ENCODE data around the gene LTB4R2. TPM values are rescaled to one million over a fixed set of nuclear protein-coding genes. Genes with fewer than 3 reads are reported as not detected.
A peak's percentile ranks its signal among the peaks of the same experiment; 100 is the strongest.

Gene LTB4R2
- polyA plus RNA-seq, 1 donor, result 2.0 TPM

DNA sequence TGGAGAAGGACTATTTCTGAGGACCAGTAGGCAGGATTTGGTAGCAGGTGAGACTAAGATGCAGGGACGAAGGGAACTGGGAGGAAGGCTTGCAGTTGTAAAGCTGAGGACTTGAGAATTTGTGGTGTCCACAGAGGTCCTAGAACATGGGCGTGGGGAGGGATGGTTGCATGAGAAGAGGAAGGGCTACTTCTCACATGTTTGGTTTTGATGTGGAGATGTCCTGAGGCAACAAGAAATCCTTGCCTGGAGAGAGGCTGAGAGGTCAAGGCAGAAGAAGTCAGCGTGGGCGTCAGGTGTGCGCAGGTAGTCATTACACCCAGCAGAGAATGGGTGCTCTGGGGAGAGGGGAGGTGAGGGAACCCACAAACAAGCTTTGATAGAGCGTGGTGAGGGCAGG lies 32.9 kb upstream of the LTB4R2 start:
- DNase-seq (ENCODE audit: low read depth), result no peak

- no peak for DNase-seq (ENCODE audit: low read depth)
These were observed 32.2 kb upstream of the LTB4R2 start for GRCh38 chr14:24277606-24278321.

DNA sequence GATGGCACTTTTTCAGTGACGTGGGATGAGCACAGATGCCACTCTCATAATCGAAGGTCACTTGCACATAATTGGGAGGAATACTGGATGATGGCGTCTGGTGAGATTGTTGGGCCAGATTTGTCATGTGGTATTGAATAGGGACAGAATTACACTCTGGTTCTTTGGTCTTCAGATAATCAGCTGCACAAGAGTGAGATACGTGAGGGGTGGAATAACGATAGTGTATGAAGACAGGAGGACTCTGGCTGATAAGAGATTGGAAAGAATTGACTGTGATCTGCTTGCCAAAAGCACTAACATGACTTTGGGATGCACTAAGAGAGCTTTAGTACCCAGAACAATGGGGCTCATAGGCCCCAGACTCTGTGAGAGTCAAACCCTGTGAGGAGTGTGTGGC lies 31.5 kb upstream of the LTB4R2 start:
- DNase-seq (ENCODE audit: low read depth), result no peak

- no peak for DNase-seq (ENCODE audit: low read depth)
These were observed 30.4 kb upstream of the LTB4R2 start for GRCh38 chr14:24279301-24280186.

GRCh38 chr14:24280797-24281460 lies 29.0 kb upstream of the LTB4R2 start:
- DNase-seq (ENCODE audit: low read depth), result no peak

- no peak for DNase-seq (ENCODE audit: low read depth)
These were observed 28.3 kb upstream of the LTB4R2 start for GRCh38 chr14:24281636-24282035.

- no peak for DNase-seq (ENCODE audit: low read depth)
These were observed 27.2 kb upstream of the LTB4R2 start for GRCh38 chr14:24282736-24283135.

DNA sequence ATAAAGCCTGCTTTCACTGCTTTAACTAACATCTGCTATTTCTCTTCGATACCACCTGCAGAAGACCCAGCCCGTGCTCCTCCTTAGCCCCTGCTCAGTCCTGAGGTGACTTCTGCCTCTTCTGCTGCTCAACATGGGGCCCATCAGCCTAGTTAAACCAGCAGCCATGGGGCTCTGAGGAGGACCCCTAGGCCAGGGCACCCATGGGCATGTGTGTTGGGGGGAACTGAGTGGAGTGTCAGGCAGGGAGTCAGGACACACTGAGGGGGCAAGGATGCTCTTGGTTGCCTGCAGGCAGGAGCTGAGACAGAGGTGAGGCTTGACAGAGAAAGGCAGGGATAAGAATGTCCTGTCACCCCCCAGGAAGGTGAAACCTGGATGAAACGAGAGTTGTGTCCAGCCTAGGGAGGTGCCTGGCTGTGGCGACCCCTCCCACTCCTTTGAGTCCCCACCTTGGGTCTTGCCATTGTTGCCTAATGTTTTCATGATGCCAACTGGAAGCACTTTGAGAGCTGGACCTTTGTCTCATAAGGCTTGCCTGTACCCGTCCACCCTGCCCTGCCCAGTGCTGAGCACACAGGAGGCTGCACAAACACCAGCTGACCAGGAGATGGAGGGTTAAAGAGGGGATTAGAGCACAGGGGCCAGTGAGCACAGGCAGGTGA lies 26.0 kb upstream of the LTB4R2 start:
- no peak for DNase-seq (ENCODE audit: low read depth)

DNA sequence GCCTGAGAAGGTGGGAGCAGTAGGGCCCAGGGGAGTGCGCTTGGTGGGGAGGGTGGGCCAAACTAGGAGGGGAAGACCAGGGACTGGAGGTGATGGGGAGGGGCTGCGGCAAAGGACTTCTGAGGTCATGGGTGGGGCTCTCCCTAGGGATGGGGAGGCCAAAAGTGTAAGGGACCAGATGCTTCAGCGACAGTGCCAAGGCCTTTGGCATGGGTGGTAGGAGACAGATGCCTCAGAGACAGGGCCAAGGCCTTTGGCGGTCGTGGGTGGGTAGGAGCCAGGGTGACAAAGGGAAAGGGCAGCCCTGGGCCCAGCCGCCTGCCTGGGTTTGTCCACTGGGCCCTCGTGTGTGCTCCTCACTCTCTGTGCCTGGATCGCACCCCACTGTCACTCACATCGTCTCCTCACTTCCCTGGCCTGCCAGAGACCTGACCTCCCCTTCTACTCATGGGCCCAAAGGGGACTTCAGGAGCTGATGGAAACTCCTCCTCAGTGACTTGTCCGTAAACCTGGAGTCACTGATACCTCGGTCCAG lies 25.4 kb upstream of the LTB4R2 start:
- DNase-seq (ENCODE audit: low read depth), result no peak

DNA sequence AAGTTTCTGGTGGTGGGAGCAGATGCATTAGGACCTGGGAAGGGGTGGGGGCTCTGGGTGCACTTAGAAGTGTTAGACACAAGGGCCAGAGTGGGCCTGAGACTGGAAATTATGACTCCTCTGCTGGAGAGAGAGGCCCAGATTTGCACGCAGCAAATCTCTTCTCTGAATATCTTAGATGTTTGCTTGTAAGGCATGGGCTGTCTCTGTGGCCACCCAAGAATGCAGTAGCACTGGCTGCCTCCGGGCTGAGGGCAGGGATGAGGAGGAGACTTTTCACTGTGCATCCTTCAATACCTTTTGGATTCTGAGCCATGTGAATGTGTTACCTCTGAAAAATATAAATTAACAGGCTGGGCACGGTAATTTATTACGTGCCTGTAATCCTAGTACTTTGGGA lies 24.6 kb upstream of the LTB4R2 start:
- DNase-seq (ENCODE audit: low read depth), result no peak

DNA sequence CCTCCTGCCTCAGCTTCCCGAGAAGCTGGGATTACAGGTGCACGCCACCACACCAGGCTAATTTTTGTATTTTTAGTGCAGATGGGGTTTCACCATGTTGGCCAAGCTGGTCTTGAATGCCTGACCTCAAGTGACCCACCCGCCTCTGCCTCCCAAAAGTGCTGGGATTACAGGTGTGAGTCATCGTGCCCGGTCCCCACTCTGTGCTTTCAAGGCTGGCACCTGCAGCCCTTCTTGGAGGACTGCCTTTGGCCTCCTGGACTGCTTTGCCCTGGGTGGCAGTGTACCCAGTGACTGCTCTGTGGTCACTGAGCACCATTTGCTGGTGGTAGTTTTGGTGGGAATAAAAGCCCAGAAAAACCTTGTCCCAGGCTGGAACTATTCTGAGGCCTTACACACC lies 22.9 kb upstream of the LTB4R2 start:
- DNase-seq (ENCODE audit: low read depth), result no peak

GRCh38 chr14:24289649-24290280 lies 20.2 kb upstream of the LTB4R2 start:
- DNase-seq (ENCODE audit: low read depth), result no peak

DNA sequence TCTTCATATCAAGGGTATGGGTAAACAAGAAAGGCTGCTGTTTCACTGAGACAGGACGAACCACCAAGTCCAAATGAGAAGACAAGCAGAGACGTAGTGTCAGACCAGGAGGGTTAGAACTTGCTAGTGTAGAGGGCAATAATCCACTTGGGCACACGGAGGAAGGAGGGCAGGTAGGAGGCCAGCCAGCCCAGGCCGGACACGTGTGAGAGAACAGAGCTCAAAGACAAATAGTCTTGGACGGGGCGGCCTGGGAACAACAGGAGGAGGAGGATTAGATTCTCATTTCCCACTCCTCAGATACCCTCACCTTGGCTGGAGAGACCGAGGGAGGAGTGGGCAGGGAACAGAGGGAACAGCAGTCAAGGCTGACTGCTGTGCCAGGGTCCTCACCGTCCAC lies 19.2 kb upstream of the LTB4R2 start:
- DNase-seq (ENCODE audit: low read depth), result no peak

DNA sequence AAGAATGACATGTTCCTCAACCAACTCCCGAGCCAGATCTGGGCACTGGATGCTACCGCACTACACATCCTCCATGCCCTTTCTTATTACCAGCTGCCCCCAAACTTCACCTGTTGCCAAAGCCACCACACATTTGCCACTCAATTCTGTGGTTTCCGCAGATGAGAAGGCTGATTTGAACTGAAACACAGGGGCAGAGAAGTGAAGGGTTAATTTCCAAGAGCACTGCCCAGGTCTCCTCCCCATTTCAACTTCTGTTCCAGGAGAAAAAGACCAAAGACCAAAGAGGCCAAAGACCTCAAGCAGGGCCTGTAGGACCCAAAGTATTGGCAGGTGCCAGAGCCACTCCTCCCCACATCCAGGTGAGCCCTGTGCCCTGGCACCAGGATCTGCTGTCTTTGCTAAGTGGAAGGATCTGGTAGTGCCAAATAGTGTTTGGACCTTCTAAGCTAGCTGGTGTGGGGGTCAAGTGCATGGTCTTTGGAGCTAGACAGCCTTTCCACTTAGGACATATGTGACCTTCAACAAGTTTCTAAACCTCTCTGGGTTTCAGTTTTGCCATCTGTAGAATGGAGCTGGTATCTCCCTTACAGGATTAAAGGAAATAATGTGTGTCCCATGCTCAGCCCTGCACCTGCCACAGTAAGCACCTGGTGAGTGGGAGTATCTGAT lies 18.4 kb upstream of the LTB4R2 start:
- DNase-seq (ENCODE audit: low read depth), result no peak

- DNase-seq (ENCODE audit: low read depth), result no peak
These were observed 17.7 kb upstream of the LTB4R2 start for GRCh38 chr14:24292118-24292807.

DNA sequence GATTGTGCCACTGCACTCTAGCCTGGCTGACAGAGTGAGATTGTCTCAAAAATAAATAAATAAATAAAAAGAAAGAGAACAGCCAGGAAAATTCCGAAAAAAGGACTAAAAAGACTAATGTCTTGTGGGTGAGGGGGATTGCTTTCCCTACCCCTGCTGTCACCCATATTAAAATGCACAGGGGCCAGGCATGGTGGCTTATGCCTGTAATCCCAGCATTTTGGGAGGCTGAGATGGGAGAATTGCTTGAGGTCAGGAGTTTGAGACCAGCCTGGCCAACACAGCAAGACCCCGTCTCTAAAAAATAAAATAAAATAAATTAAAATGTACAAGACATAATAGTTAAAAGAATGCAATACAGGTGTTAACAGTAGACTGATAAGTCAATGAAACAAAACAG lies 16.4 kb upstream of the LTB4R2 start:
- no peak for DNase-seq (ENCODE audit: low read depth)

DNA sequence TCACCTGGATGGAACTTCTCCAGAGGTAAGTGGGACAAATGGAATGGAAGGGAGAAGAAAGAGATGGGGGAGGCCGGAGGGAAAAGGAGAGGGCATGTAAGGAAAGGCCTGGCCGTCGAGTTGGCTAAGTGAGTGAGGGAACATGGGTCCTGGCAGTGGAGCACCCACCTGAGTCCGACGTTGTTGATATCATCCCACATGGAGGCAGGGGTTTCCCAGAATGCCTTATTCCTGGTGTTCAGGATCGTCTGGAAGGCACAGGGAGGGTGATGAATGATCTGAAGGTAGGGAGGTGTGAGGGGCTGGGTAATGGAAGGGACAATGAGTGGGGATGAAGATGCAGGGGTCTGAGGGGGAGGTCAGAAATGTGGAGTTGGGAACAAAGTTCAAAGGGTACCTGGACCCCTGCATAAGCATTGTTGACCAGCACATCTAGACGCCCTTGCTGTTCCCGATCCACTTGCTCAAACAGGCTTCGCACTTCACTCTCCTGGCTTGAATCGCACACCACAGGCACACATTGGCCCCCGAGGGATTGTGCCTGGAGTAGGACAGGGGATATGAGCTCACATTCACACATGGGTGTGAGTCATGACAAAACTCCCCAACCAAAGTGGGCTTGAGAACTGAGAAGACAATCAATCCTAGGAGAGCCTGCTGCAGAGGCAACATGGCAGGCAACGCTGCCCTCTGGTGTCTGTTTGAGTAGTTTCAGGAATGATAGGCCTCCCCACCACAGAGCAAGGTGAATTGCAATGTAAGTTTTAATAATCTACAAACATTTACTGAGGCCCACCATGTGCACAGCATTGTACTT lies 13.4 kb upstream of the LTB4R2 start:
- DNase-seq (ENCODE audit: low read depth), result peak; percentile 45

DNA sequence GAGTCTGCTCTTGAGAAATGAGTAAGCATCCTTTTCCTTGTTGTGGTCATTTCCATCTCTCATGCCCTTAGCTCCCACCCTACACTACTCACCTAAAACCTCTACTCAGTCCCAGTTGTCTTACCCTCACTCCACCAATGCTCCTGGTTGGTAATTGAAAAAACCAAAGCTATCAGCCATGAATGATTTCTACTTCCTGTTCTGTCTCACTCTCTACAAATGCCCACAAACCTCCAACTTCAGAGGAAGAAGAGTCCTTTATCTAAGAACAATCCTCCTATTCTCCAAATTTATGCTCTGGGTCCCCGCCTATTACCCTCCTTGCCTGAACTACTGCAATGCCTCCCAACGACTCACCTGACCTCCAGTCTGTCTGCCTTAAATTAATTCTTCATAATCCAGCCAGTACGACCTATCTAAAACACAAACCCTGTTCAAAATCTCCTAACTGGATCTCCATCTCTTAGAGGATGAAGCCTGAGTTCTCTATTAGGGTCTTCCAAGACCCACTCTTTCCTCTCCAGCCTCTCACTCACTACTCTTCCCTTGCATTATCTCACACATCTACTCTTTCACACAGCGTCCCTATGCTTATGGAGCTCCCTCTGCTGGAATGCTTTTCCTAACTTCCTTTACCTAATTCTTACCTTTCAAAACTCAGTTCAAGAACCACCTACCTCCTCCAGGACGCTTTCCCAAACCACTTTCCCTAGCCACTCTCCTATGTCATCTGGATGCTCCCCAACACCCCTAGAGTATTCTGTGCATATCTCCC lies 12.6 kb upstream of the LTB4R2 start:
- no peak for DNase-seq (ENCODE audit: low read depth)

GRCh38 chr14:24298892-24299254 lies 11.1 kb upstream of the LTB4R2 start:
- no peak for DNase-seq (ENCODE audit: low read depth)

Data from forelimb muscle (tissue), 1 donor.